ENCODE data around the gene NR1H2. TPM values are rescaled to one million over a fixed set of nuclear protein-coding genes. Genes with fewer than 3 reads are reported as not detected.
"Not testable (repeated sequence)": the region's sequence is repeated elsewhere in the genome, so short reads cannot be mapped to it uniquely, and the experiment has no call there.

NR1H2 gene
- total and polyA plus RNA-seq, 2 experiments from 2014 or later = 32.9 to 70.2 TPM

DNA sequence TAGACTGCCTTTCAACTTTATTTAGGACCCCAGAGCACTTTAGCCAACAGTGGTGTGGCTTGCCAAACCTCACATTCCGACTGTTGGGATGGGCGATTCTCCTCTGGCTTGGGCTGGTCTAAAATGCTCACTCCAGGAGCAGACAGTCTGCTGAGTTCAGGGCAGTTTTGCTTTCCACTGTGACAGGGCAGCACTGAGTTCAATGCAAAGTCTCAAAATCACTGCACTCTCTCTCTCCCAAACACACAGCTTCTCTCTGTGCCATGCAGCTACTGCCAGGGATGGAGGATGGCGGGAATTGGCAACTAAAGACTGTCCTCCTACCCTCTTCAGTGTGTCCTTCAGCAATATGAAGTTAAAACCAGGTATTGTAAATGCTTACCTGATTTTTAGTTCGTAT lies 24.0 kb upstream of the NR1H2 start (continued):
- TF ChIP-seq, protein P1, sequence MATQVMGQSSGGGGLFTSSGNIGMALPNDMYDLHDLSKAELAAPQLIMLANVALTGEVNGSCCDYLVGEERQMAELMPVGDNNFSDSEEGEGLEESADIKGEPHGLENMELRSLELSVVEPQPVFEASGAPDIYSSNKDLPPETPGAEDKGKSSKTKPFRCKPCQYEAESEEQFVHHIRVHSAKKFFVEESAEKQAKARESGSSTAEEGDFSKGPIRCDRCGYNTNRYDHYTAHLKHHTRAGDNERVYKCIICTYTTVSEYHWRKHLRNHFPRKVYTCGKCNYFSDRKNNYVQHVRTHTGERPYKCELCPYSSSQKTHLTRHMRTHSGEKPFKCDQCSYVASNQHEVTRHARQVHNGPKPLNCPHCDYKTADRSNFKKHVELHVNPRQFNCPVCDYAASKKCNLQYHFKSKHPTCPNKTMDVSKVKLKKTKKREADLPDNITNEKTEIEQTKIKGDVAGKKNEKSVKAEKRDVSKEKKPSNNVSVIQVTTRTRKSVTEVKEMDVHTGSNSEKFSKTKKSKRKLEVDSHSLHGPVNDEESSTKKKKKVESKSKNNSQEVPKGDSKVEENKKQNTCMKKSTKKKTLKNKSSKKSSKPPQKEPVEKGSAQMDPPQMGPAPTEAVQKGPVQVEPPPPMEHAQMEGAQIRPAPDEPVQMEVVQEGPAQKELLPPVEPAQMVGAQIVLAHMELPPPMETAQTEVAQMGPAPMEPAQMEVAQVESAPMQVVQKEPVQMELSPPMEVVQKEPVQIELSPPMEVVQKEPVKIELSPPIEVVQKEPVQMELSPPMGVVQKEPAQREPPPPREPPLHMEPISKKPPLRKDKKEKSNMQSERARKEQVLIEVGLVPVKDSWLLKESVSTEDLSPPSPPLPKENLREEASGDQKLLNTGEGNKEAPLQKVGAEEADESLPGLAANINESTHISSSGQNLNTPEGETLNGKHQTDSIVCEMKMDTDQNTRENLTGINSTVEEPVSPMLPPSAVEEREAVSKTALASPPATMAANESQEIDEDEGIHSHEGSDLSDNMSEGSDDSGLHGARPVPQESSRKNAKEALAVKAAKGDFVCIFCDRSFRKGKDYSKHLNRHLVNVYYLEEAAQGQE (IDR thresholded peaks at IDR 0.05; ENCODE audit: unreplicated experiment) = no peak

DNA sequence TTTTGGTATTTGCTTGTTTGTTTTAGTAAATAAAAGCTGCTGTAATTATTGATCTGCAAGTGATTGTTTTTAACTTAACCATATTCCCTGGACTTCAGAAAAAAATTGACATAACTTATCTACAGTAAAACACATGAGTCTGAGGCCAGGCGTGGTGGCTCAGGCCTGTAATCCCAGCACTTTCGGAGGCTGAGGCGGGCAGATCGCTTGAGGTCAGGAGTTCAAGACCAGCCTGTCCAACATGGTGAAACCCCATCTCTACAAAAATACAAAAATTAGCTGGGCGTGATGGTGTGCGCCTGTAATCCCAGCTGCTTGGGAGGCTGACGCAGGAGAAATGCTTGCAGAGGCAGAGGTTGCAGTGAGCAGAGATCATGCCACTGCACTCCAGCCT lies 22.8 kb upstream of the NR1H2 start:
- H3K27me3 Mint-ChIP-seq (ENCODE audit: insufficient read depth, low read depth, poor library complexity); H3K27ac ChIP-seq (ENCODE audit: low read depth); H3K4me2 ChIP-seq; H3K4me1 ChIP-seq (ENCODE audit: insufficient read depth); H2AFZ ChIP-seq; H3K4me3 Mint-ChIP-seq; H3K36me3 ChIP-seq (ENCODE audit: insufficient read depth); H3K4me1 Mint-ChIP-seq; DNase-seq (ENCODE audit: low spot score); H3K27ac Mint-ChIP-seq; ATAC-seq; H3K4me3 ChIP-seq; H4K20me1 ChIP-seq (replicated peaks; ENCODE audit: insufficient read depth); H3K79me2 ChIP-seq (replicated peaks; ENCODE audit: insufficient read depth); H3F3A ChIP-seq (replicated peaks; ENCODE audit: low read depth); H3K9me2 ChIP-seq (ENCODE audit: insufficient read depth); H3K27me3 ChIP-seq (ENCODE audit: insufficient read depth): not testable (repeated sequence)
- Mint-ChIP-seq H3K36me3 (ENCODE audit: low read depth) (peaks cover 33% of the 10 kb centered on the region), H3K9me3 (peaks cover 95% of the 10 kb centered on the region)

DNA sequence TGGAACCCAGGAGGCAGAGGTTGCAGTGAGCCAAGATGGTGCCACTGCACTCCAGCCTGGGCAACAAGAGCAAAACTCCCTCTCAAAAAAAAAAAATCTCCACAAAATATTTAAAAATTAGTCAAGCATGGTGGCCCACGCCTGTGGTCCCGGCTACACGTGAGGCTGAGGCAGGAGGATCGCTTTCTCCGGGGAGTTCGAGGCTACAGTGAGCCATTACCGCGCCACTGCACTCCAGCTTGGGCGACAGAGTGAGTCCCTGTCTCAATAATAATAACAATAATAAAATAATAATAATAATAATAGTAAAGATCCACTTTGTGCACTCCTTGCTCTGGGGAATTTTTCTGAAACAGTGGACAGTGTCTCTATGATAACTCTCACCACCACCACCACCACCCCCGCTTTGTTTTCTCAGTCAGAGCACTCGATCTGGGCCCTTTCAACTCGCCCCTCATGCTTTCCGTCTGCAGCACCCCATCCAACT lies 19.5 kb upstream of the NR1H2 start:
- no peaks in the 10 kb centered on the region; the same call in 1 of the 2 replicates for H4K20me1 ChIP-seq (replicated peaks; ENCODE audit: insufficient read depth)
- no peaks in the 10 kb centered on the region; the same call in 1 of the 2 replicates for H3K4me1 ChIP-seq (ENCODE audit: insufficient read depth)
- H3K9me2 ChIP-seq (ENCODE audit: insufficient read depth) = 0 out of 2 replicates have a peak, but pooled peaks cover 3% of the 10 kb centered on the region
- Mint-ChIP-seq H3K36me3 (ENCODE audit: low read depth) (peaks cover 38% of the 10 kb centered on the region), H3K4me3 (no peak overlapping the region), H3K27me3 (ENCODE audit: insufficient read depth, low read depth, poor library complexity) (peaks cover 7% of the 10 kb centered on the region), H3K9me3 (peaks cover 95% of the 10 kb centered on the region), H3K4me1 (no peaks in the 10 kb centered on the region), H3K27ac (no peak overlapping the region)
- H3K27ac ChIP-seq (ENCODE audit: low read depth) = no peak overlapping the region
- H3K79me2 ChIP-seq (replicated peaks; ENCODE audit: insufficient read depth) = no peaks in the 10 kb centered on the region
- ATAC-seq (no peak), DNase-seq (ENCODE audit: low spot score) (no peak)
- no peak overlapping the region for H3K4me2 ChIP-seq
- no peak overlapping the region for H3K4me3 ChIP-seq
- H3F3A ChIP-seq (replicated peaks; ENCODE audit: low read depth) = no peaks in the 10 kb centered on the region
- H3K27me3 ChIP-seq (ENCODE audit: insufficient read depth) = no peaks in the 10 kb centered on the region
- H2AFZ ChIP-seq = no peak overlapping the region
- no peaks in the 10 kb centered on the region for H3K36me3 ChIP-seq (ENCODE audit: insufficient read depth)
- TF ChIP-seq NANOG (IDR thresholded peaks at IDR 0.05; ENCODE audit: borderline replicate concordance) (no peak), JUNB (IDR thresholded peaks at IDR 0.05; ENCODE audit: unreplicated experiment) (no peak), STAT1 (IDR thresholded peaks at IDR 0.05; ENCODE audit: unreplicated experiment) (no peak), ZNF331 (CRISPR knock-in tag; IDR thresholded peaks at IDR 0.05; ENCODE audit: low read depth) (no peak), POLR2AphosphoS5 (IDR thresholded peaks at IDR 0.05; ENCODE audit: low read depth) (no peak), CREB1 (CRISPR knock-in tag; IDR thresholded peaks at IDR 0.05; ENCODE audit: low read depth) (no peak), ZNF114 (CRISPR knock-in tag; IDR thresholded peaks at IDR 0.05) (no peak), EZH2phosphoT487 (IDR thresholded peaks at IDR 0.05; ENCODE audit: unreplicated experiment) (no peak)
- TF ChIP-seq, protein P1 (IDR thresholded peaks at IDR 0.05; ENCODE audit: unreplicated experiment) = no peak
- TF ChIP-seq, protein P2, sequence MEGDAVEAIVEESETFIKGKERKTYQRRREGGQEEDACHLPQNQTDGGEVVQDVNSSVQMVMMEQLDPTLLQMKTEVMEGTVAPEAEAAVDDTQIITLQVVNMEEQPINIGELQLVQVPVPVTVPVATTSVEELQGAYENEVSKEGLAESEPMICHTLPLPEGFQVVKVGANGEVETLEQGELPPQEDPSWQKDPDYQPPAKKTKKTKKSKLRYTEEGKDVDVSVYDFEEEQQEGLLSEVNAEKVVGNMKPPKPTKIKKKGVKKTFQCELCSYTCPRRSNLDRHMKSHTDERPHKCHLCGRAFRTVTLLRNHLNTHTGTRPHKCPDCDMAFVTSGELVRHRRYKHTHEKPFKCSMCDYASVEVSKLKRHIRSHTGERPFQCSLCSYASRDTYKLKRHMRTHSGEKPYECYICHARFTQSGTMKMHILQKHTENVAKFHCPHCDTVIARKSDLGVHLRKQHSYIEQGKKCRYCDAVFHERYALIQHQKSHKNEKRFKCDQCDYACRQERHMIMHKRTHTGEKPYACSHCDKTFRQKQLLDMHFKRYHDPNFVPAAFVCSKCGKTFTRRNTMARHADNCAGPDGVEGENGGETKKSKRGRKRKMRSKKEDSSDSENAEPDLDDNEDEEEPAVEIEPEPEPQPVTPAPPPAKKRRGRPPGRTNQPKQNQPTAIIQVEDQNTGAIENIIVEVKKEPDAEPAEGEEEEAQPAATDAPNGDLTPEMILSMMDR (conservative IDR thresholded peaks at IDR 0.05; ENCODE audit: low read depth in 2 of 2) = no peak
- TF ChIP-seq, protein P3, sequence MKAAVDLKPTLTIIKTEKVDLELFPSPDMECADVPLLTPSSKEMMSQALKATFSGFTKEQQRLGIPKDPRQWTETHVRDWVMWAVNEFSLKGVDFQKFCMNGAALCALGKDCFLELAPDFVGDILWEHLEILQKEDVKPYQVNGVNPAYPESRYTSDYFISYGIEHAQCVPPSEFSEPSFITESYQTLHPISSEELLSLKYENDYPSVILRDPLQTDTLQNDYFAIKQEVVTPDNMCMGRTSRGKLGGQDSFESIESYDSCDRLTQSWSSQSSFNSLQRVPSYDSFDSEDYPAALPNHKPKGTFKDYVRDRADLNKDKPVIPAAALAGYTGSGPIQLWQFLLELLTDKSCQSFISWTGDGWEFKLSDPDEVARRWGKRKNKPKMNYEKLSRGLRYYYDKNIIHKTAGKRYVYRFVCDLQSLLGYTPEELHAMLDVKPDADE (IDR thresholded peaks at IDR 0.05) = no peak

Measured in GM23338 (cell line).